NCI-H2171 (cell line): ENCODE measurements around the gene TRPM2.
"Not testable (repeated sequence)": the region's sequence is repeated elsewhere in the genome, so short reads cannot be mapped to it uniquely, and the experiment has no call there.

Experiments
- DNase-seq: peaks from one replicate; lab custom pipeline; 2025; lab: John Stamatoyannopoulos, UW

TRPM2 gene

DNA sequence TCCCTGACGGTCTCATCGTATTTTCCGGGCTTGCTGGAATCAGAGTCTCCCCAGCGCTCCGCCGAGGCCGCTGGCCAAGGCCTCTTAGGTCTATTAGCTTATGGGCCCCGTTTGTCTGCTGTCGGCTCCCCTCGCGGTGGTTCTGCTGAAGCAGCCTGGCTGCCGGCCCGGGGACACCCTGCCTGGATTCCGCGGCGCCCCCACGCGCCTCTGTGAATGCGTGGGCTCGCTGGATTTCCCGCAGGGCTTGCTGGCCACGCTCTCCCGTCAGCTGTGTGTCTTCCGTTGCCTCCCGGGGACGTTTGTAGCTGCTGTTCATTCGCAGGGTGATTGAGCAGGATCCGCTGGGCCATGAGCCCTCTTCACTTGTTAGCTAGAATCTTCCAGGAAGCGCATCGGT is 110.3 kb downstream of the TRPM2 start:
- no peak for DNase-seq

DNA sequence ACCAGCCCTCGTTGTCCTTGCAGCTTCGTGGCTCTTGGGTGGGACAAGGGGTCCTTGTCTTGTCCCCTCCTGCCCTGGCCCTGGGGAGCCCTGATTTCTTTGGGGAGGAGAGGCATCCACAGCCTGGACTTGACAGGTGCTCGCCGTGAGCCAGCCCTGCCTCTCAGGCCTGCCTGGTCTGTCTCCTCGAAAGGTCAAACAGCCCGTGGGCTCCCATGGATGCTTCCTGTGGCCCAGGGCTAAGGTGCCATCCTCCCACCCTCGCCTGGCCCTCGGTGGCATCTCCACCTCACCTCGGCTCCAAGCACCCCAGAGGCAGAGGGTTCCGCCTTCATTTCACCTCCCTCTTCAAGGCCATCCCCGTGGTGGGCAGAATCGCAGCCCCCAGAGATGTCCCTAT is 110.9 kb downstream of the TRPM2 start:
- no peak for DNase-seq

DNA sequence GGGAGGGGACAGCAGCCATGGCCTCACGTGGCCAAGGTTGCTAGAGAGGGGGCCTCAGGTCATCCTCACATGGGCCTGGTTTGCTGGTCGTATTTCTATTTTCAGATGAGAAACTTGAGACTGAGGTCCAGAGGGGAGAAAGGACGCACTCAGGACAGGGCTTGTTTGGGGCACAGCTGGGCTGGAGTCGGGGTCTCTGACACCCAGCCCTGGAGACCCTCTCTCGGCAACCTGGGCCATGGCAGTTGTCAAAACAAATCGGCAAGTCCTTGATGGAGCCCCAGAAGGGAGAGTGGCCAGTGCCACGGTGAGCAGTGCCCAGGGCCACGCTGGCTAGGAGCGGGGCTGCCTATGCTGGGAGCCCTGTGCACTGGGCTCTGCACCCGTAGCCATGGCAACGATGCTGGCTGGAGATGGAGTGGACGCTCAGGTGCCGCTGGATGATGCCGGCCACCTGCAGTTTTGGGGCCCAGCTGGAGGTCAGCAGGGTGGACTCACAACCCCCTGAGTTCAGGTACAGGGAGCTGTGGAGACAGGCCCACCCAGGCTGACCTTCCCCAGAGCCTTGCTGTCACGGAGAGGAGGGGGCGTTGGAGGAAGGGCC is 113.0 kb downstream of the TRPM2 start:
- DNase-seq = no peak

DNA sequence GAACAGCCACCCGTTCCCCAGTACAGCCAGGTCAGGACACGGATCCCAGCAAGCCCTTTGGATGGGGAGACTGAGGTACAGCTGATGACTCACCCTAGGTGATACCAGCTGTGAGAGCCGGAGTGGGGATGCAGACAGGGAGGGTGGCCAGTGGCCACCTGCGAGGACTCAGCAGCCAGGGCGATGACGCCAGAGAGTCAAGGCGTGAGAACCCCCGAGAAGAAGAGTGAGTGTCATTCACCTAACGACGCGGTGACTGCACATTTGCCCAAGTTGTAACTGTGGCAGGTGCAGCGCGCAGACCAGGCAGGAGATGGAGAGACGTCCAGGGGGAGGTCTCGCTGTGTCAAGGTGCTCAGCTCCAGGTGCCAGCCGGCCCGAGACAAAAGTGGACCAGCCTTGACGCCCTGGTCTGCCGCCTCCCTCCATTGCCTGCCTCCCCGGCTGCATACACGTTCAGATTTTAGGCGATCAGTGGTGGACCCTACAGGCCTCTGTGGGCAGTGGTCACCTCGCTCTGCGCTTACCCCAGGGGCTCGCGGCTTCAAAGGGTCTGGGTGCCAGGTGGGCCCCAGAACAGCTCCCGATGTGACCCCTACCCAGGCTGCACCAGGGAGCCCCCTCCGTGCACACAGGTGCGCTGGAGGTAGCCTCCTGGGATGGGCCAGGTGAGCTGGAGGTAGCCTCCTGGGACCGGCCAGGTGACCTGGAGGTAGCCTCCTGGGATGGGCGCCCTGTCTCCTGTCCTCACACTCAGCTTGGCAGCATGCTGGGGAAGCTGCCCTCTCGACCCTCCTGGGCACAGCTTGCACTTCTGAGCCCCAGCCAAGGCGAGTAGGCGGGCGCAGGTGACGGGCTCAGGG is 113.8 kb downstream of the TRPM2 start:
- no peak for DNase-seq

DNA sequence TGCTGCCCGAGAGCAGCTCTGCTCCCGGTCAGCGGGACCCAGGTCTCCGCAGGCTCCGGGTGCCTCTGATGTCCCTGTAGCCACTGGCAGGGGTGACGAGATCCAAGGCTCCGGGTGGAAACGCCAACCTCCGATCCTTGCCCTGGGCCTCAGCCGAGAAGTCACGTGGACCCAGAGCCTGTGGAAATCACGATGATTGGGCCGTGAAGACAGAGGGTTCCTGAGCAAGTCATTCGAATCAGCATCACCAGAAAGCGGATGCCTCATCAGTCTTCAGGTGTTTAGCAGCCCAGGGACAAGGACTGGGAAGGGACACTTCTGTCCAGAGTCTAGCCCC is 114.4 kb downstream of the TRPM2 start:
- DNase-seq = no peak

DNA sequence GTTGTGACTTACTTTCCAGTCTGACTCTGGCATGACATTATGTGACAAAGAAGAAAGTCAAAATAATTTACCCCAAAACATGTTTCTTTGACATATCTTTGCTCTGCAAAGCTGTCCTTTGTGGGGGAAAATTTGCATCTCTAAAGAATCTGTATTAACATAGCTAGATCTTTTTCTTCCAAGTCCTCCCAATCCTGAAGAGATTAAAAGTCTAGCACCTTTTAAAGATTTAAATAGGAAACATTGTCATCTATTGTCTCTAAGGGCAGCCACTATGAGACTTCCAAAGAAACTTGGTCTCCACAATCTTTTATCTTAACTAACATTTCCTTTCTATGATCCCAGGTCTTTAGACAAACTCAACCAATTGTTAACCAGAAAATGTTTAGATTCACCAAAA is 117.9 kb downstream of the TRPM2 start:
- DNase-seq = no peak

DNA sequence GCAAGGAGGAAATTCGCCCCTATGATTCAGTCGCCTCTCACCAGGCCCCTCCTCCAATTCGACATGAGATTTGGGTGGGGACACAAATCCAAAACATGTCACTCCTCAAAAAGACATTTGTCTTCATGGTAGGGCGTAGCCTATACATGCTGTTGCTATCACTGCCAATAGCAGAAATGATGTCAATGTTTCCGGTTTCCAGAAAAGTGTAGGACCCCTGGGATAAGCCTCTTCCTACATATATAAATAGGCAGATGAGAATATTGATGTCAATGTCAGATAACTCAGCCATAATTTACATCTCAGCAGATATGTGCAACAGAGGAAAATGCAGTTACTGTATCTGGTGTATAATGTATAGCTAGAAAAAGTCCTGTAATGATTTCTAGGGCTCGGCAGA is 118.6 kb downstream of the TRPM2 start:
- no peak for DNase-seq

DNA sequence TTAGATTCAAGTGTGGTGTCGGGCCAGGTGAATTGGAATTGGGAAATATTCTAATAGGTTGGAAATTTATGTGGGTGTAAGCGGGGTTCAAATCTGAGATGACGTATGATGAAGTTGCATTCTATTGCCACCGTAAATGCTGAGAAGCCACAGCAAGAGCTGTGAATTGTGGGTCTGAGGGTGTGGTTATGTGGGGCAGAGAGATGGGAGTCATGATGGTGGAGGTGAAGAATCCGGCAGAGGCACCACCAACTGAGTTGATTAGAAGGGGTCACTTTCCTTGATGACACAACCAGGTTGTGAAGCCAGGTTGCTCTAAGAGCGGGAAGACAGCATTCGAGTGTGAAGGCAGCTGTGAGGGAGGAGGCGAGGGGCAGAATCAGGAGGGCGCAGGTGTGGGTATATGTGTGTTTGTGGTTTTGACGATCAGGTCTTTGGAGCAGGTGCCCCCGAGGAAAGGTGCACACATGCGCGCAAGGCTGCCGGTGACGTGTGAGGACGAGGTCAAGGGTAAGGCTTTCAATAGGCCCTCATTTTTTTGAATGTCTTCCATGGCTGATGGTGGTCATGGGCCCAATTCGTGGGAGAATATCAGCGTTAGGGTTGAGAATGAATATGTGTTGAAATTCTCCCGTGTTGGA is 120.6 kb downstream of the TRPM2 start:
- no peak for DNase-seq

DNA sequence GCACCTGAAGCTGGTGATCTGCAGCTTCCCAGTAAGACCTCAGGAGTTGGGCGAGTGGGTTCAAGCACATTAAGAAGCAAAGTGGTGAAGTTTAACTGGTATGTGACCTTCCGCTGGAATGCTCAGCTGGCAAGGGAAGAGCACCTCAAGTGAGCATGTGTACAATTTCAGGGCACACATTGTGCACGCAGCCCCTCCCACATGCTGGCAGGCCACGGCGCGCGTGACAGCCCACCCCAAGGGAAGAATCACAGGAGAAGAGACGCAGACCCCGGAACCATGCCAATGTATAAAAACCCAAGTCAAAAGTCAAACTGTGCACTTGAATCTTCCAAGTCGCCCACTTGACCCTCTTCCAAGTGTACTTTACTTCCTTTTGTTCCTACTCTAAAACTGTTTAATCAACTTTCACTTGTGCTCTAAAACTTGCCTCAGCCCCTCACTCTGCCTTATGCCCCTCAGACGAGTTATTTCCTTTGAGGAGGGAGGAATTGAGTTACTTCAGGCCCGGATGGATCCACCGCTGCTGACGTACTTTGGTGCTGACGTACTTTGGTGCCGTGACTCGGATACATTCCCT is 121.9 kb downstream of the TRPM2 start:
- DNase-seq = no peak

DNA sequence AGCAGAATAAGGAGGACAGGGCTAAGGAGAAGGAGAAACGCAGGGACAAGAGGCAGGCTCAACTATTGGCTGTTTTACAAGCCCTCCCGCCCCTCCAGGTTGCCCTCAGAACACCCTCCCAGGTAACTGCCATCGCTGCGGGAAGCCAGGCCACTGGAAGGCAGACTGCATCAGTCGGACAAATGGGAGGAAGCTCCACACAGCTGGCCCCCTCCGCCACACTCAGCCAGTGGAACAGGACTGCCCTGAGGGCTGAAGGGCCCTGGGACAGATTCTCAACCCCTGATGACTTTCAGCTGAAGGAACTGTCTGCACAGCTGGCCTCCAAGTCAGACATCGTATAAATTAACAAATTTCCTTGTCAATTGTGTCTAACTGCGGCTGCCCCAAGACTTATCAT is 123.7 kb downstream of the TRPM2 start:
- no peak for DNase-seq

DNA sequence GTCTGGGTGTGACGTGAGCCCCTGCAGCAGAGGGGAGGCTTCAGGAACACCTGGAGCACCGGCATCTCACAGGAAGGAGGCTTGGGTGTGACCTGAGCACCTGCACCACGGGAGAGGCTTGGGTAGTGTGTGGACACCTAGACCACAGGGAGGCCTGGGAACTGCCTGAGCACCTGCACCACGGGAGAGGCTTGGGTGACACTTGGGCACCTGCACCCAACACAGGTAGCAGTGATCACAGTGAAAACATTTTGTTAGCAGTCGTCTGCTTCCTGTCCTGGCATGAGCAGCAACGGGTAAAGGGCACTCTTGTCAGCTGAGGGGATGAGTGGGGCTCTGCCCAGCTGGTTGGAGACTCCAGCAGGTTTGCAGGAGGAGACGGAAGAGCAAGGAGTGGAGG is 124.3 kb downstream of the TRPM2 start:
- DNase-seq = no peak

DNA sequence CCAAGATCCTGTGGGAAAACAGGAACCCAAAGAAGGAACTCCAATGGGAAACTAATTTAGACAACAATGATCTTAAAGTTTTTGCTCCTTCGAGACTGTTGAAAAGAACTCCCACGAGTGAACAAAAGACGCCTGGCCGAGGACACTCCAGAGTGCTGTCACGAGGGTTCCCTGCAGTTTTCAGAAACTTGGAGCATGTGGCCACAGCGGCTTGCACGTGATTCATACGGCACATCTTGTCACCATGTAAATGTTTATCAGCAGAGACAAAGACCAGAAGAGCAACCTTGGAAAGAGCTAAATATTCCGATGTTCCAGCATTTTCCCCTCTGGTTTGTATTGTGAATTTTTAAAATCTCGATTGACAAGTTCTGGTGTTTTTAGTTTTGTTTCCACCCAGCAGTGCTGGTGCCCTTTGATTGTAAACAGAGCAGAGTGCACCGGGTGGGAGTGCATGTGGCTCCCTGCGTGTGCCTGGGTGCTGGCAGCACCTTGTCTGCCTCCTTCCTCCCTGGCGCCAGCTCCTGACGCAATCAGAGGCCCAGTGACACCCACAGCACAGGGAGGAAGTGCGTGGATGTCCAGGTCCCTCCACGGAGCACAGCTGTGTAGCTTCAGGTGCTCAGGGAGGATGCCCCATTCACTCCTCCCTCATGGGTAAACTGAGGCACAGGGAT is 124.8 kb downstream of the TRPM2 start:
- DNase-seq = no peak

DNA sequence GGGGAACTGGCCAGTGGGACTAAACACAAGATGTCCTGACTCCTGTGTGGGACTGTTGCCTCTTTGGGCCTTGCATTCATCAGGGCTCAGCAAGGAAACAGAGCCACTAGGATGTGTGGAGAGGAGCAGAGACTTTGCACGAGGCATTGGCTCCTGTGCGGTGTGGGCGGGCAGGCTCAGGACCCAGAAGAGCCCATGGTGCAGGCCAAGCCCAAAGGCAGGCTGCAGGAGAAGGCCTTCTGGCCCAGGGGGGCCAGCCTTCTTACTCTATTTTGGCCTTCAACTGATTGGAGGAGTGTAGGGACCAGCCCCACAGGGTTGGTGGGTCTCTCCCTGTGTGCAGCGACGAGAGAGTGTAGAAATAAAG is 125.4 kb downstream of the TRPM2 start:
- DNase-seq = no peak

DNA sequence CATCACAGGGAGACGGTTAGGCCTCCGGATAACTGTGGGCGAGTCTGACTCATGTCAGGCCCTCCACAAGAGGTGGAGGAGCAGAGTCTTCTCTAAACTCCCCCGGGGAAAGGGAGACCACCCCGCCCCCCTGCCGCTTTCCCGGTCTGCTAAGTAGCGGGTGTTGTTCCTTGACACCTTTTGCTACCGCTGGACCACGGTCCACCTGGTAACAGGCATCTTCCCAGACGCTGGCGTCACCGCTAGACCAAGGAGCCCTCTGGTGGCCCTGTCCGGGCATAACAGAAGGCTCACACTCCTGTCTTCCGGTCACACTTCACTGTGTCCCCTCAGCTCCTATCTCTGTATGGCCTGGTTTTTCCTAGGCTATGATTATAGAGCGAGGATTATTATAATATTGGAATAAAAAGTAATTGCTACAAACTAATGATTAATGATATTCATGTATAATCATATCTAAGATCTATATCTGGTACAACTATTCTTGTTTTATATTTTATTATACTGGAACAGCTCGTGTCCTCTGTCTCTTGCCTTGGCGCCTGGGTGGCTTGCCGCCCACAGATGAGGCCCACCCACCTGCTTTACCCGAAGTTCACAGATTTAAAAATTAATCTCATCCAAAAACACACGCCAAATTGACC is 126.3 kb downstream of the TRPM2 start:
- DNase-seq = not testable (repeated sequence)

DNA sequence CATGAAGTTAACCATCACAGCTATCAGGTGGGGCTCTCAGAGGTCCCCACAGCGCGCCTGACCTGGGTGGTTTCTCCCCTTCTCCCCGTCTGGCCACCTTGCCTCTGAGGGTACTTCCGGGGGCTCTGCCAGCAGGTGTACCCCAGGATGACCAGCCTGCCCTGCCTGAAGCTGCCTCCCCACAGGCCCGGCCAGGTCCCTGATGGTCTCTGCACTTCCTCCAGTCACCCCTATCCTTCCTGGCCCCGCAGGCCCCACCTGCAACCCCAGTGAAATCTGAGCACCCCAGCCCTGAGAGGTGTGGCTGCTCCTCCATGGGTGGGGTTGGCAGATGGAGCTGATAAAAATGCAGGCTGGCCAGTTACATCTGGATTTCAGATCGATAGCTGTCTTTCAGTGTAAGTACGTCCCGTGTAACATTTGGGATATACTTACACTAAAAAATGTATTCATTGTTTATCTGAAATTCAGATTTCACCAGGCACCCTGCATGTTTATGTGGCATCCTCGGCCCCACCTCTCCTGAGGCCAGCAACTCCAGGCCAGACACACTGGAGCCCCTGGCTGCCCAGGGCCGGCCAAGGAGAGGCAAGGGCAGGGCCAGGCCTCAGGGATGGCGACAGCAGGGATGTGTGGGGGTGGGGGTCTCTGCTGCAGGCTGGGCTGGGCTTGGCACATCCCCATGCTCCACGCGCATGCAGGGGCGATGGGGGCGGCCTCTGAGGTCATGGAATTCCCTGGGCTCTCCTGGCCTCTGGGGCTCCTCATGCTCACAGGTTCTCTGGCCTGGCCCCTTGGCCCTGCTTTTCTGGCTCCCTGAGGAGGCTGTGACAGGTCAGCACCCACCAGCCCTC is 127.0 kb downstream of the TRPM2 start:
- no peak for DNase-seq

DNA sequence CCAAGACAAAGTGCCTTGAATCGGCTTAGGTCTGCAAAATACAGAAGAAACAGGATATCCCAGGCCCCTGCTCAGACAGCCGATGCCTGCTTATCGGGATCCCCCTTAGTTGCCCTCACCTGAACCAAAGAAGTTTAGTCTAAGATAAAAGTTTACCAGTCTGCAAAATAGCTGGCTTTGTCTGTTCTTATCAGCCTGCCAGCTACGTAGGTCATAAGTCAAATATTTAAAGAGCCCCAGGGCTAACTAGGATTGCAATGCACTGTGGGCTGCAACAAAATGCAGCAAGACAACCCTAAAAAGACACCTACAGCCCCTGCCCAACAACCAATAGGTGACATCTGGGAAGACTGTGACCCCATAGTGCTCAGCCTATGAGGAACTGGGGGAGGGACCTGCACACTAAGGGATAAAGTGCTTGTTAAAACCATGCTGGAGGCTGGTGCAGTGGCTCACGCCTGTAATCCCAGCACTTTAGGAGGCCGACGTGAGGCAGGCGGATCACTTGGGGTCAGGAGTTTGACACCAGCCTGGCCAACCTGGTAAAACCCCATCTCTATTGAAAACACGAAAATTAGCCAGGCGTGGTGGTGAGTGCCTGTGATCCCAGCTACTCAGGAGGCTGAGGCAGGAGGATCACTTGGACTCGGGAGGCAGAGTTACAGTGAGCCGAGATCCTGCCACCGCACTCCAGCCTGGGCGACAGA is 129.3 kb downstream of the TRPM2 start:
- no peak for DNase-seq

DNA sequence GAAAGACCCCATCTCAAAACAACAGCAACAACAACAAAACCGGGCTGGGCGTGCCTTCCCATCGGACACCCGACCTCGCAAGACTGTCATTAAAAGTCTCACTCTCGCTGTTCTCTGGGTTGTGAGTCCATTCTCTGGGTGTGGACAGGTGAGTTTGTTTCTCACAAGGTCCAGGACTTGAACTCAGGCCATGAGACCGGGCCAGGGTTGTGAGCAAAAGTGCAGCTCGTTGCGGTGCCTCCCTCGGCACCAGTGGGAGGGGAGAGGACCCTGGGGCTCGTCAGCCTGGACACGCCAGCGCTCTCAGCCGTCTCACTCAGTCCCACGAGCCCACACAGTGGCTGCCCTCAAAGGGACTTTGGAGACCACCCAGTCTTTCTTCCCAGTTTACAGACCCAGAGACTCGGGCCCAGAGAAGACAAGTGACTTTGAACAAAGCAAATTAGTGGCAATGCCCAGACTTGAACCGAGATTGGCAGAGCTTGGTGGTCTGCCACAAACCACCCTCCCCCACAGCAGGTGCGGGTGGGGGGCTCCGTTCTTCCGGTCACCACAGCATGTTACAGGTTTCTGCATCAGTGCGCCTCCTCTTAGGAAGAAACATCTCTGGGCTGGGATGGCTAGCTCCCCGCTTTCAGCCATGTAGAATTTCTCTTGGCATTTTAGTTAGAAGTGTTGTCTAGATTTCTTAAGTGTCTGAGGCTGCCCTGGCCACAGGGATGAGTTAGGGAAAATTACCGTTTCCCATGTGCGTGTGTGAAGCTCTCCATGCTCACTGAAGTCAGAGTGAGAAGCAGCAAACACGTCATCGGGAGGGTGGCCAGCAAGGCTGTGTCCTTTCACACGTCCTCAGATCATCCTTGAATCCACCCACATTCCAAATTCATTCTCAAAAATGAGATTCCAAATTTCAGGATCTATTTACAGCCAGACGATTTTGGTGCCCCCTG is 130.1 kb downstream of the TRPM2 start:
- no peak for DNase-seq

DNA sequence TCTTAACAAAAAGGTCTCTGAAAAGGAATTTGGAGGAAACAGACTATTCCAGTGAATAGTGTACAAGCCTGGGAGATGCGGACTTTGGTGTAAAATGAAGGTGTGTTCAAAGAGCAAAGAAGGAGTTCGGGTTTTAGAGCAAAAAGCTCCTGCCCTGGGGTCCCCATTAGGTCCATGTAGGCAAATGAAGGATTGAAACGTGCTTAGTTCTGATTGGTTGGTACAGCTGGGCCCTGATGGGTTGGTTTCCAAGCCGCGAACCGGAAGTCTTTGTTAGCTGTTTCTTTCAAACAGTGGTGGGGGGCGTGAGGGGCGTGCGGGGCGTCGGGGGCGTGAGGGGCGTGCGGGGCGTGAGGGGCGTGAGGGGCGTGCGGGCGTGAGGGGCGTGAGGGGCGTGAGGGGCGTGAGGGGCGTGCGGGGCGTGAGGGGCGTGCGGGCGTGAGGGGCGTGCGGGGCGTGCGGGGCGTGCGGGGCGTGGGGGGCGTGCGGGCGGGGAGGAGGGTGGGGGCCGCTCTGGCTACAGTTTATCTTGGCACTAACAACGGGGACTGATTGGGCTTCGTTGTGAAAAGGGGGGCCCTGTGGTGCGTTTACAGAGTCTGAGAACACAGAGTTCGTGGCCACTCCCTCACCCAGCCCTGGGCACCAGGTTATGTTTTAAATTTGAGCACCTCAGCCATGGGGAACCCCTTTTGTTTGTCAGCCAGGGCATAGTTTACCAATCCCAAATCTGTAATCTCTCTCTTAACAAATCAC is 131.3 kb downstream of the TRPM2 start:
- no peak for DNase-seq
